Activated CD8-positive, alpha-beta T cell treated with anti-CD3 and anti-CD28 coated beads for 36 hours (primary cell): ENCODE results near the gene PEA15. TPM values are rescaled to one million over a fixed set of nuclear protein-coding genes. Genes with fewer than 3 reads are reported as not detected.

Source experiments
- ATAC-seq: fragments of 200-7000 bp; cut with Tn5 transposase; one replicate; pipeline ENCODE4 v1.10.0; 2021; ENCODE audit warnings: mild to moderate bottlenecking, moderate library complexity
- CTCF ChIA-PET: fragments of 350-600 bp; sonication (Branson Sonifier 250); formaldehyde crosslinking; loops from one replicate; lab custom pipeline; 2021; ENCODE audit warnings: antibody characterized with exemption; lab: Charles Lee
- POLR2A ChIA-PET: fragments of 350-600 bp; sonication (Branson Sonifier 250); formaldehyde crosslinking; loops from one replicate; lab custom pipeline; 2021; ENCODE audit warnings: antibody characterized with exemption; lab: Charles Lee
- DNase-seq: peaks from one replicate; pipeline ENCODE4 v3.0.0-alpha.2; 2020
- H3K27ac Mint-ChIP-seq: one replicate; pipeline ENCODE4 v1.8.0; 2021; ENCODE audit warnings: mild to moderate bottlenecking, mixed read lengths
- H3K27me3 Mint-ChIP-seq: one replicate; pipeline ENCODE4 v1.8.0; 2021; ENCODE audit warnings: mixed read lengths
- H3K36me3 Mint-ChIP-seq: one replicate; pipeline ENCODE4 v1.8.0; 2021; ENCODE audit warnings: low read depth, mixed read lengths
- H3K4me1 Mint-ChIP-seq: one replicate; pipeline ENCODE4 v1.8.0; 2021; ENCODE audit warnings: low read depth, mixed read lengths
- H3K4me3 Mint-ChIP-seq: one replicate; pipeline ENCODE4 v1.8.0; 2021; ENCODE audit warnings: mild to moderate bottlenecking, moderate library complexity, mixed read lengths
- H3K9me3 Mint-ChIP-seq: one replicate; pipeline ENCODE4 v1.8.0; 2021; ENCODE audit warnings: mixed read lengths
- intact Hi-C: fragments of 100-400 bp; cut with micrococcal nuclease; formaldehyde crosslinking; loops from one replicate; pipeline ENCODE4 v1.10.0; 2022
- total RNA-seq, 2 experiments: library from RNA; stranded (reverse); gene quantifications; one replicate each; pipeline ENCODE4 v1.2.3, GENCODE V29; 2021
- TF ChIP-seq, protein P1 (sequence below): fragments of 200-600 bp; IDR thresholded peaks from one replicate; pipeline ENCODE4 v1.8.0; 2022; ENCODE audit warnings: antibody characterized with exemption, mild to moderate bottlenecking

Gene PEA15
- total RNA-seq, 2 experiments from 2014 or later, result 31.8 to 34.1 TPM

DNA sequence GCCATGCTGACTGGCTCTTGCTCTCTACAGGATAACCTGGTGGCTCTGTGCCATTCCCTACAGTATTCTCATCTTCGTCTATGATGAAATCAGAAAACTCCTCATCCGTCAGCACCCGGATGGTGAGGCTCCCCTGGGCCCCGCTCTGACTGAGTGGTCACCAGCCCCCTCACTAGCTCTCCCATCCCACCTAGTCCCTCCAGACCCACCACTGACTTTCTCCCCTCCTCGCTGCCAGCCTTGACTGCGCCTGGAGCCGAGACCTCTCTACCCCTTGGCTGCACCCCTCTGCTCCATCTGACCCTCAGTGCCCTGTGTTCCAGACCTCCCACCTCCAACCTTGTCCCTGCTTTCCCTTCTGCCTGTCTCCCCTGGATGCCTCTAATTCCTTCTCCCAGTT is 18.9 kb upstream of the PEA15 start:
- Mint-ChIP-seq H3K9me3 (no peaks in the 10 kb centered on the region), H3K4me3 (no peak overlapping the region), H3K36me3 (no peaks in the 10 kb centered on the region), H3K4me1 (no peaks in the 10 kb centered on the region), H3K27ac (no peak overlapping the region), H3K27me3 (peaks cover 4% of the 10 kb centered on the region)
- ChIA-PET CTCF (interaction anchor here (1.6 to 1.9 kb wide), 2 partner anchors 62 to 106 kb away, joined by 3 to 9 read pairs; no protein-coding TSS in a partner anchor), POLR2A (interaction anchor here (0.5 kb wide), 1 partner anchor 68 kb away, joined by 3 read pairs; no protein-coding TSS in a partner anchor)
- no peak for ATAC-seq
- no peak for DNase-seq
- intact Hi-C loops, result no loop called here
- TF ChIP-seq, protein P1, sequence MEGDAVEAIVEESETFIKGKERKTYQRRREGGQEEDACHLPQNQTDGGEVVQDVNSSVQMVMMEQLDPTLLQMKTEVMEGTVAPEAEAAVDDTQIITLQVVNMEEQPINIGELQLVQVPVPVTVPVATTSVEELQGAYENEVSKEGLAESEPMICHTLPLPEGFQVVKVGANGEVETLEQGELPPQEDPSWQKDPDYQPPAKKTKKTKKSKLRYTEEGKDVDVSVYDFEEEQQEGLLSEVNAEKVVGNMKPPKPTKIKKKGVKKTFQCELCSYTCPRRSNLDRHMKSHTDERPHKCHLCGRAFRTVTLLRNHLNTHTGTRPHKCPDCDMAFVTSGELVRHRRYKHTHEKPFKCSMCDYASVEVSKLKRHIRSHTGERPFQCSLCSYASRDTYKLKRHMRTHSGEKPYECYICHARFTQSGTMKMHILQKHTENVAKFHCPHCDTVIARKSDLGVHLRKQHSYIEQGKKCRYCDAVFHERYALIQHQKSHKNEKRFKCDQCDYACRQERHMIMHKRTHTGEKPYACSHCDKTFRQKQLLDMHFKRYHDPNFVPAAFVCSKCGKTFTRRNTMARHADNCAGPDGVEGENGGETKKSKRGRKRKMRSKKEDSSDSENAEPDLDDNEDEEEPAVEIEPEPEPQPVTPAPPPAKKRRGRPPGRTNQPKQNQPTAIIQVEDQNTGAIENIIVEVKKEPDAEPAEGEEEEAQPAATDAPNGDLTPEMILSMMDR, result no peak

DNA sequence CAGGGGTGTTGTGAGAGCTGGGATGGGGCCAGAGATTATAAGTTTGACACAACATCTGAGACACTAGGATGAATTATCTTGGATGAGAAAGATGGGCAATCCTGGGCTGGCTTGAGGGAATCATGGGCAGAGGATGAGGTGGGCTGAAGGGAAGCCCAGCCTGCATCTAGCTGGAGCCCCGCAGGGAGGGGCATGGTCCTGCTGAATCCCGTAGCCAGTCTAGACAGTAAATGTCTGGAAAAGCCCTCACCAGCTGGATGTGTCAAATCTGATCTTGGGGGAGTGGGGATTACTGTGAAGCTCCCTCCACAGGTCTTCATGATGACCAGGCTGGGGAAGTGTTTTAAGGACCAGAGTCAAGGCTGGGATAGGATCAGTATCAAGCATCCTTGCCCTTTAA is 18.5 kb upstream of the PEA15 start:
- ChIA-PET POLR2A (interaction anchor here (0.5 kb wide), 1 partner anchor 68 kb away, joined by 3 read pairs; no protein-coding TSS in a partner anchor), CTCF (interaction anchor here (1.1 to 1.9 kb wide), 3 partner anchors 62 to 105 kb away, joined by 3 to 9 read pairs (median 4); no protein-coding TSS in a partner anchor)
- no peak for ATAC-seq
- Mint-ChIP-seq H3K9me3 (no peaks in the 10 kb centered on the region), H3K4me1 (no peaks in the 10 kb centered on the region), H3K27ac (no peak overlapping the region), H3K36me3 (no peaks in the 10 kb centered on the region), H3K4me3 (no peak overlapping the region), H3K27me3 (peaks cover 2% of the 10 kb centered on the region)
- DNase-seq, result no peak
- TF ChIP-seq, protein P1, result no peak
- intact Hi-C loops, result no loop called here

DNA sequence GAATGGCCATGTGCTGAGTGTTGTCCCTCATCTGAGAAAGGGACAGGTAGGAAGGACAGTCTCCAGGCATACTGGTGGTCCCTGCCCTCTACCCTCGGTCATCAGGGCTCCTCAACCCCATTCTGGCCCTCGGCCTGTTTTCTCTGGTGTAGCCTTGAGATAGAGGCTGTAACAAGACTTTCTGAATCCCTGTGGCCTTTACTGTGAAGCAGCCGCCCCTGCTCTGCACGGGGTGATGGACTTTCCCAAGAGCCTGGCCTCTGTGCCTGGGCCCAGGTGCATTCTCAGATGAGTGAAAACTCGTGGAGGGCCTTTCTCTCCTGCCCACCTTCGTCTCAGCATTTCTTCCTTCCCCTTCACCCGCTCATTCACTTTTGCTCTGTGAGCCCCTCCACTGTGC is 17.8 kb upstream of the PEA15 start:
- Mint-ChIP-seq H3K27me3 (no peaks in the 10 kb centered on the region), H3K36me3 (no peaks in the 10 kb centered on the region), H3K4me3 (no peak overlapping the region), H3K4me1 (no peaks in the 10 kb centered on the region), H3K27ac (no peak overlapping the region), H3K9me3 (no peaks in the 10 kb centered on the region)
- TF ChIP-seq, protein P1, result no peak
- ATAC-seq (no peak), DNase-seq (no peak)
- ChIA-PET POLR2A (no interaction called here), CTCF (interaction anchor here (1.1 to 1.9 kb wide), 3 partner anchors 61 to 104 kb away, joined by 3 to 9 read pairs (median 4); no protein-coding TSS in a partner anchor)
- intact Hi-C loops, result no loop called here

DNA sequence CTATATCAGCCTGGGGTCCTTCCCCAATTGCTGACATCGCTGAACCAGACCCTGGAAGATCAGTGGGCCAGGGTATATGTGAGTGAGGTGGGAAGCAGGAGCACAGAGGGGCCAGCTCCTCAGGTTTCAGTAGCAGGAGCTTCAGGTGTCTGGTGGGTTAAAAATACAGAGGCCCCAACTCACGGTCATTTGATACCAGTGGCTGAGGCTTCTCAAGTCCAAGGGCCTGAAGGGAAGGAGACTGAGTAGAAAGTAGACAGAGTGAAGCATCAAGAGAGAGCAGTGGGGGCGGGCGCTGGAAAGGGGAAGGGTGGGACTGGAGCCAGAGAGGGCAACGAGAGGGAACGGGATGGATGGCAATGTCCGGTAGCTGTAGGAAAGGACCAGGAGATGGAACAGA is 16.8 kb upstream of the PEA15 start:
- Mint-ChIP-seq H3K27ac (no peak overlapping the region), H3K36me3 (no peaks in the 10 kb centered on the region), H3K4me3 (no peak overlapping the region), H3K4me1 (no peaks in the 10 kb centered on the region), H3K27me3 (peaks cover 2% of the 10 kb centered on the region), H3K9me3 (no peaks in the 10 kb centered on the region)
- intact Hi-C loops, result no loop called here
- CTCF ChIA-PET, result interaction anchor here (1.9 to 5.3 kb wide), 2 partner anchors 102 to 103 kb away, joined by 9 to 102 read pairs; no protein-coding TSS in a partner anchor
- POLR2A ChIA-PET, result no interaction called here
- DNase-seq (no peak), ATAC-seq (no peak)
- TF ChIP-seq, protein P1, result no peak
